ENCODE measurements around the gene NSRP1.

The NSRP1 gene

DNA sequence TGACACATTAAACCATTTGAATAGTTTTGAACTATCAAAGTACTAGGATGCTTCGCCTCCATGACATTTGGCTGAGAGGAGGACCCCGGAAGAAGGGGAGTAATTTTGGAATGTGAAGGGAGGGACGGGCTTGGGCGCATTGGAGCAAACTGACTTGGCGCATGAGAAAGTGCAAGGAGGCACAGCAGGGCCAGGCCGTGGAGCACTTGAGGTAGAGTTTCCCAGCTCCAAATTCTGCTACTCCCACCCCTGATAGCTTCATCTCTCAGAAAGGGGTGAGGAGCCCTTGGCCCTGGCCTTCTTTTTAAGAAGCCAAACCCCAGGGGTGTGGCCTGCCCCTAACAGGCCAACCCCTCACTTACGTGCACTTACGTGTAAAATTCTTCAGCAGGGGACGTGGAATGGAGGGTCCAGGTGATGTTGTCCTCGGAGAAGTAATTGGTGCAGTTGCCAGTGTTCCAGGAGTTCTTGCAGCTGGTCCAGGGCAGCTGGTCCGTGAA, 101.2 kb downstream of the NSRP1 start:
- TF ChIP-seq, protein P1, sequence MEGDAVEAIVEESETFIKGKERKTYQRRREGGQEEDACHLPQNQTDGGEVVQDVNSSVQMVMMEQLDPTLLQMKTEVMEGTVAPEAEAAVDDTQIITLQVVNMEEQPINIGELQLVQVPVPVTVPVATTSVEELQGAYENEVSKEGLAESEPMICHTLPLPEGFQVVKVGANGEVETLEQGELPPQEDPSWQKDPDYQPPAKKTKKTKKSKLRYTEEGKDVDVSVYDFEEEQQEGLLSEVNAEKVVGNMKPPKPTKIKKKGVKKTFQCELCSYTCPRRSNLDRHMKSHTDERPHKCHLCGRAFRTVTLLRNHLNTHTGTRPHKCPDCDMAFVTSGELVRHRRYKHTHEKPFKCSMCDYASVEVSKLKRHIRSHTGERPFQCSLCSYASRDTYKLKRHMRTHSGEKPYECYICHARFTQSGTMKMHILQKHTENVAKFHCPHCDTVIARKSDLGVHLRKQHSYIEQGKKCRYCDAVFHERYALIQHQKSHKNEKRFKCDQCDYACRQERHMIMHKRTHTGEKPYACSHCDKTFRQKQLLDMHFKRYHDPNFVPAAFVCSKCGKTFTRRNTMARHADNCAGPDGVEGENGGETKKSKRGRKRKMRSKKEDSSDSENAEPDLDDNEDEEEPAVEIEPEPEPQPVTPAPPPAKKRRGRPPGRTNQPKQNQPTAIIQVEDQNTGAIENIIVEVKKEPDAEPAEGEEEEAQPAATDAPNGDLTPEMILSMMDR (conservative IDR thresholded peaks at IDR 0.05) = no peak
- H3K27ac ChIP-seq = no peak overlapping the region

DNA sequence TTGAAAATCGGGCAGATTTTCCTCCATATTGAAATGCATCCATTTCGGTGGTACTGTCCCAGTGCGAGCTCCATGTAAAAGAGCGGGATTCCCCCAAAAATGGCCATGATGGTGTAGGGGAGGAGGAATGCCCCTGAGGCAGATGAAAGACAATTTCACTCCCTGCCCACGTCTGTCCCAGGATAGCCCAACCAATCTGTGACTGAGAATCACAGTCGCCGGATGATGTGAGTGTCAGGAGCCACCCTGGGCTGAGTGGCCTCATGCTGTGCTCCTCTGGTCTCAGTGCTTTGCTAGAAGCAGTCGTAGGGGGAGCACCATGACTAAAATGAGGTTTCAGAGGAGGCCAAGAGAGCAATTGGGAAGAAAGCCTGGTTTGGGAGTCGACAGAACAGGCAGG, 102.2 kb downstream of the NSRP1 start:
- H3K27ac ChIP-seq = no peak overlapping the region
- TF ChIP-seq, protein P1 (conservative IDR thresholded peaks at IDR 0.05) = no peak

DNA sequence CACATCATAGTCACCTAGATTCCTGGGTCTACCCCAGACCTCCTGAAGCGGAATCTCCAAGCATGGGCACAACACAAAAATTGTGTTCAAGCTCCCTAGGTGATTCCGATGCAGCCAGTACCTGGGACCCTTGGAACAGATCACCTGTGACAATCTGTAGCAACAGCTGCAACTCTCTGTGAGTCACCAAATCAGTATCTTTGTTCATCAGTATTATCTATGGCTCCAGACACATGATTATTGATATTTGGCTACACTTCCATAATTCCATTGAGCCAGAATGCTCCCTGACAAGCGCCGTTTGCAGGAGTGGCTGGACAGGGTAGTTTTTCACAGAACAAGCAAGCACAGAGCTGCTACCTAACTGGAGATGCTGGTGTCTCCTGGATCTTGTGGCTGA, 102.7 kb downstream of the NSRP1 start:
- TF ChIP-seq, protein P1 (conservative IDR thresholded peaks at IDR 0.05) = no peak
- no peak overlapping the region for H3K27ac ChIP-seq

DNA sequence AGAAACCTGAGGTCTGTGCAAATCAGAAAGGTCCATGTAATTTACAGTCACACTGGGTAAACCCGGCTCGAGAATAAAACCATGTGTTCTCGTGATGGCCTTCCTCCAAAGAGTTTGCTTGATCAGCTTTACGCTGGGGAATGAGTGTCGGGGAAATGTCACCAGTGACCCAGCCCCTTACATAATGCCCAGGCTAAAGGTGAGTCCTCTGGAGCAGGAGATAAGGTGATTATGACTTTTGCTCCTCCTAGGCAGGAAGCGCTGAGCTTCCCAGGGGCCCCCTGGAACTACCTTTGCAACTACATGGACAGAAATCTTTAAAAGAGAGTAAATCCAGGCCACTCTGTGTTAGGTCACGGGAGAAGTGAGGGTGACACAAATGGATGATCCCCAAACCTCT, 103.2 kb downstream of the NSRP1 start:
- TF ChIP-seq, protein P1 (conservative IDR thresholded peaks at IDR 0.05) = no peak
- H3K27ac ChIP-seq = no peak overlapping the region

DNA sequence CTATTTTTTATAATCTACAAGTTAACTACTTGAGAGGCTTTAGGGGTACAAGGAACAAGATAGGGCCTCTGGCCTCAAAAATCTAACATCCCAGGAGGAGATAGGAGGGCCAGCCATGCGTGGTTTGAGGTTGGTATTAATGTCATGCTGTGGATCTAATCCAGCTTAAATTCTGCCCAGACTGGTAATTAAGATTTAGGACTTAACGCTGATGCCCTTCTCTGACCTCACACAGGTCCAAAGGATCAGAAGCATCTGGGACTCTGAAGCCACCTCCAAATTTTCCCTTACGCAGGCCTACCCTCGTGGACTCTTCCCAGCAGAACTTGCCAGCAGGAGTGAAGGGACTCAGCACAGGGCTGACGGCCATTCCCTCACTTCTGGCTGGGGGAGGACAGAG, 103.8 kb downstream of the NSRP1 start:
- H3K27ac ChIP-seq = no peak overlapping the region
- TF ChIP-seq, protein P1 (conservative IDR thresholded peaks at IDR 0.05) = no peak

DNA sequence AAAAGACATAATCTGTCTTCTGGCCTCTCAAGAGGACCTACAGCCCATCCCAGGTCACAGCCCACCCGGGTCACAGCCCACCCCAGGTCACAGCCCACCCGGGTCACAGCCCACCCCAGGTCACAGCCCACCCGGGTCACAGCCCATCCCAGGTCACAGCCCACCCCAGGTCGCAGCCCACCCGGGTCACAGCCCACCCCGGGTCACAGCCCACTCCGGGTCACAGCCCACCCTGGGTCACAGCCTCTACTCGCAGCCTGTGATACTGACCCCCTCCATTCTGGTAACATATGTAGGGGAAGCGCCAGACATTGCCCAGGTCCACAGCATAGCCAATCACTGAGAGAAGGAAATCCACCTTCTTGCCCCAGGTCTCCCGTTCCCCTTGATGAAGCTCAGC, 104.7 kb downstream of the NSRP1 start:
- no peak overlapping the region for H3K27ac ChIP-seq
- TF ChIP-seq, protein P1 (conservative IDR thresholded peaks at IDR 0.05) = no peak

DNA sequence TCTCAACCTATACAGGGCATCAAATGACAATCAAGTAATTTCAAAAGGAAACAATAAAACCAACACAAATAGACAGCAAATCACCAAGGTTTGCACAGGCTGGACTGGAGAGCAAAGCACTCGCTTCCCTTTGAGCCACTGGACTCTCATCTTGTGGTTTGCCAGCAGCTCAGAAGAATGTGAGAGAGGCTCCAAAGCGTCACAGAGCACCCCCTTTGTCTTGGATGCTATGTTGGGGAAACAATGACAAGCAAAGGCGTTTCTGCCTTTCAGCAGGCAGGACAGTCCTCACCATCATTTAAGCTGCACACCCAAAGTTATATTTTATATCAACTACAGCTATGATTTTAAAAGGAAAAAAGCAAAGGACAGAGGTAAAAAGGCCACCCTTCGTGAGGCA, 105.6 kb downstream of the NSRP1 start:
- no peak overlapping the region for H3K27ac ChIP-seq

More for the DNA sequence above, 105.6 kb downstream of the NSRP1 start:
- TF ChIP-seq, protein P1 (conservative IDR thresholded peaks at IDR 0.05) = no peak
